Skeletal muscle tissue (tissue), 4 donors: ENCODE results near the gene VKORC1. TPM values are rescaled to one million over a fixed set of nuclear protein-coding genes. Genes with fewer than 3 reads are reported as not detected.

Source experiments
- H3K27ac ChIP-seq: one replicate; pipeline ENCODE4 v1.7.0; 2013; ENCODE audit warnings: mild to moderate bottlenecking, low read depth, low read length, inconsistent platforms
- H3K27me3 ChIP-seq, 3 donors: one replicate each; pipeline ENCODE4 v1.7.0; 2013; ENCODE audit warnings: low read length in 3 of 3; ENCODE audit not compliant: control insufficient read depth in 3 of 3, insufficient read depth in 3 of 3
- H3K36me3 ChIP-seq, 3 donors: one replicate each; pipeline ENCODE4 v1.7.0; 2013; ENCODE audit warnings: low read length in 3 of 3; ENCODE audit not compliant: control insufficient read depth in 3 of 3, insufficient read depth in 3 of 3
- H3K4me1 ChIP-seq, 3 donors: one replicate each; pipeline ENCODE4 v1.7.0; 2013; ENCODE audit warnings: low read length in 3 of 3, mild to moderate bottlenecking in 3 of 3; ENCODE audit not compliant: control insufficient read depth in 3 of 3, insufficient read depth in 3 of 3
- H3K4me3 ChIP-seq, 3 donors: one replicate each; pipeline ENCODE4 v1.7.0; 2013; ENCODE audit warnings: low read length in 3 of 3
- H3K9ac ChIP-seq, 3 donors: one replicate each; pipeline ENCODE4 v1.7.0; 2013; ENCODE audit warnings: low read length in 3 of 3, mild to moderate bottlenecking in 3 of 3, moderate library complexity in 2 of 3, low read depth in 1 of 3
- H3K9me3 ChIP-seq, 3 donors: one replicate each; pipeline ENCODE4 v1.7.0; 2013; ENCODE audit warnings: low read length in 3 of 3; ENCODE audit not compliant: control insufficient read depth in 3 of 3
- total RNA-seq: library from RNA; depleted of rRNA; stranded (reverse); fragments of >200 nt; gene quantifications from one replicate; pipeline ENCODE4 v1.2.3, GENCODE V29; 2014
- donor health status: Osteomylitis.

VKORC1 gene
- total RNA-seq, 1 donor from 2014 or later, result 34.4 TPM

- H3K9ac ChIP-seq, result no peak overlapping the region
- H3K4me3 ChIP-seq, result no peak overlapping the region
- peaks cover 35 to 43% (median 35%) of the 10 kb centered on the region in 3 donors for H3K4me1 ChIP-seq
- H3K9me3 ChIP-seq, result no peaks in the 10 kb centered on the region
- no peaks in the 10 kb centered on the region for H3K27me3 ChIP-seq
- no peak overlapping the region for H3K27ac ChIP-seq
- peaks cover 45 to 56% (median 48%) of the 10 kb centered on the region in 3 donors for H3K36me3 ChIP-seq
These were observed 35.8 kb upstream of the VKORC1 start for GRCh38 chr16:31130336-31130891.

GRCh38 chr16:31129568-31130335 lies 35.2 kb upstream of the VKORC1 start:
- Histone ChIP-seq H3K27me3 (no peaks in the 10 kb centered on the region), H3K9ac (peak overlapping the region; percentile 32 to 76 (median 70)), H3K4me3 (peak overlapping the region in 1 of 3 donors; percentile 13), H3K27ac (peak overlapping the region; percentile 74), H3K36me3 (peaks cover 45 to 60% (median 53%) of the 10 kb centered on the region in 3 donors), H3K4me1 (peaks cover 35 to 39% (median 35%) of the 10 kb centered on the region in 3 donors), H3K9me3 (no peaks in the 10 kb centered on the region)

- peak overlapping the region in 1 of 3 donors; percentile 13 for H3K4me3 ChIP-seq
- peak overlapping the region; percentile 32 to 76 (median 70) for H3K9ac ChIP-seq
- H3K36me3 ChIP-seq, result peaks cover 48 to 62% (median 56%) of the 10 kb centered on the region in 3 donors
These were observed 34.3 kb upstream of the VKORC1 start for GRCh38 chr16:31128711-31129567.

GRCh38 chr16:31127182-31127581 lies 32.6 kb upstream of the VKORC1 start:
- H3K27ac ChIP-seq, result peak overlapping the region; percentile 74
- H3K4me3 ChIP-seq, result no peak overlapping the region
- H3K9ac ChIP-seq, result peak overlapping the region; percentile 32 to 57 (median 51)
- H3K36me3 ChIP-seq, result peaks cover 51 to 62% (median 55%) of the 10 kb centered on the region in 3 donors
- no peaks in the 10 kb centered on the region for H3K27me3 ChIP-seq
- H3K9me3 ChIP-seq, result no peaks in the 10 kb centered on the region
- peaks cover 33 to 35% (median 34%) of the 10 kb centered on the region in 3 donors for H3K4me1 ChIP-seq

More at GRCh38 chr16:31128711-31129567, 34.3 kb upstream of the VKORC1 start:
- Histone ChIP-seq H3K27me3 (no peaks in the 10 kb centered on the region), H3K27ac (peak overlapping the region; percentile 74), H3K9me3 (no peaks in the 10 kb centered on the region), H3K4me1 (peaks cover 33 to 37% (median 35%) of the 10 kb centered on the region in 3 donors)

- no peaks in the 10 kb centered on the region for H3K9me3 ChIP-seq
- peaks cover 49 to 60% (median 59%) of the 10 kb centered on the region in 3 donors for H3K36me3 ChIP-seq
- H3K9ac ChIP-seq, result peak overlapping the region in 1 of 3 donors; percentile 36
- no peak overlapping the region for H3K27ac ChIP-seq
- H3K27me3 ChIP-seq, result no peaks in the 10 kb centered on the region
- peaks cover 33 to 35% (median 34%) of the 10 kb centered on the region in 3 donors for H3K4me1 ChIP-seq
- no peak overlapping the region for H3K4me3 ChIP-seq
These were observed 31.2 kb upstream of the VKORC1 start for GRCh38 chr16:31125844-31126243.

GRCh38 chr16:31120129-31120528 lies 25.5 kb upstream of the VKORC1 start:
- peak overlapping the region in 1 of 3 donors; percentile 68 for H3K9ac ChIP-seq
- H3K27ac ChIP-seq, result no peak overlapping the region
- H3K4me1 ChIP-seq, result peaks cover 12 to 18% (median 14%) of the 10 kb centered on the region in 3 donors
- H3K36me3 ChIP-seq, result peaks cover 31 to 42% (median 33%) of the 10 kb centered on the region in 3 donors
- no peaks in the 10 kb centered on the region for H3K9me3 ChIP-seq
- H3K27me3 ChIP-seq, result no peaks in the 10 kb centered on the region
- H3K4me3 ChIP-seq, result no peak overlapping the region

- Histone ChIP-seq H3K9me3 (no peaks in the 10 kb centered on the region), H3K27me3 (no peaks in the 10 kb centered on the region), H3K4me1 (peaks cover 17 to 24% (median 23%) of the 10 kb centered on the region in 3 donors)
These were observed 23.9 kb upstream of the VKORC1 start for GRCh38 chr16:31118223-31119155.

GRCh38 chr16:31117384-31118222 lies 23.0 kb upstream of the VKORC1 start, which contains the start of gene KAT8:
Gene KAT8 (plus strand): TSS chr16:31117664. CDS start chr16:31117682, 18 bp downstream.
- Histone ChIP-seq H3K4me1 (peaks cover 26 to 33% (median 31%) of the 10 kb centered on the region in 3 donors), H3K27ac (peak within 1 kb of the TSS; percentile 96), H3K36me3 (peaks cover 25 to 34% (median 27%) of the 10 kb centered on the region in 3 donors), H3K9me3 (no peaks in the 10 kb centered on the region), H3K27me3 (no peaks in the 10 kb centered on the region), H3K4me3 (peak within 1 kb of the TSS; percentile 88 to 97 (median 92)), H3K9ac (peak within 1 kb of the TSS; percentile 89 to 99 (median 95))

More at GRCh38 chr16:31118223-31119155, 23.9 kb upstream of the VKORC1 start:
- H3K4me3 ChIP-seq, result peak overlapping the region; percentile 88 to 97 (median 92)
- peak overlapping the region; percentile 96 for H3K27ac ChIP-seq
- H3K36me3 ChIP-seq, result peaks cover 25 to 34% (median 27%) of the 10 kb centered on the region in 3 donors
- peak overlapping the region; percentile 89 to 99 (median 95) for H3K9ac ChIP-seq
